OCI-LY3 (cell line): Measurements from ENCODE around the gene AHCYL2.

Experiments
- EZH2phosphoT487 ChIP-seq: fragments of 200-600 bp; shearing (Covaris generic); IDR thresholded peaks from 2 replicates; pipeline ENCODE4 v1.6.1; 2018; ENCODE audit warnings: antibody characterized with exemption, mixed run types, low read depth
- TF ChIP-seq, protein P1 (sequence below): fragments of 200-600, 300-600 bp; sonication (generic); IDR thresholded peaks from 2 replicates; pipeline ENCODE4 v1.5.1; 2014; ENCODE audit warnings: antibody characterized with exemption, low read length, low read depth

GRCh38 chr7:129462420-129462819 is 237.6 kb downstream of the AHCYL2 start:
- TF ChIP-seq, protein P1, sequence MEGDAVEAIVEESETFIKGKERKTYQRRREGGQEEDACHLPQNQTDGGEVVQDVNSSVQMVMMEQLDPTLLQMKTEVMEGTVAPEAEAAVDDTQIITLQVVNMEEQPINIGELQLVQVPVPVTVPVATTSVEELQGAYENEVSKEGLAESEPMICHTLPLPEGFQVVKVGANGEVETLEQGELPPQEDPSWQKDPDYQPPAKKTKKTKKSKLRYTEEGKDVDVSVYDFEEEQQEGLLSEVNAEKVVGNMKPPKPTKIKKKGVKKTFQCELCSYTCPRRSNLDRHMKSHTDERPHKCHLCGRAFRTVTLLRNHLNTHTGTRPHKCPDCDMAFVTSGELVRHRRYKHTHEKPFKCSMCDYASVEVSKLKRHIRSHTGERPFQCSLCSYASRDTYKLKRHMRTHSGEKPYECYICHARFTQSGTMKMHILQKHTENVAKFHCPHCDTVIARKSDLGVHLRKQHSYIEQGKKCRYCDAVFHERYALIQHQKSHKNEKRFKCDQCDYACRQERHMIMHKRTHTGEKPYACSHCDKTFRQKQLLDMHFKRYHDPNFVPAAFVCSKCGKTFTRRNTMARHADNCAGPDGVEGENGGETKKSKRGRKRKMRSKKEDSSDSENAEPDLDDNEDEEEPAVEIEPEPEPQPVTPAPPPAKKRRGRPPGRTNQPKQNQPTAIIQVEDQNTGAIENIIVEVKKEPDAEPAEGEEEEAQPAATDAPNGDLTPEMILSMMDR = no peak
- TF ChIP-seq EZH2phosphoT487 = no peak
